ENCODE data around the gene CENPP.

The CENPP gene

GRCh38 chr9:92508018-92508820 lies 182.5 kb downstream of the CENPP start:
- Histone ChIP-seq H2AFZ (no peak overlapping the region), H3K9me3 (ENCODE audit: control insufficient read depth, low read length) (no peaks in the 10 kb centered on the region), H3K79me2 (no peaks in the 10 kb centered on the region), H3K4me2 (ENCODE audit: low read length) (no peak overlapping the region), H3K27ac (no peak overlapping the region), H3K27me3 (ENCODE audit: control insufficient read depth, insufficient read depth, low read length) (no peaks in the 10 kb centered on the region), H3K9ac (no peak overlapping the region), H3K36me3 (ENCODE audit: control insufficient read depth, insufficient read depth, low read length) (no peaks in the 10 kb centered on the region), H3K4me3 (ENCODE audit: low read depth, low read length) (no peak overlapping the region), H3K4me1 (no peaks in the 10 kb centered on the region)
- TF ChIP-seq CTCF (IDR thresholded peaks at IDR 0.05), result no peak

GRCh38 chr9:92509050-92509449 lies 183.3 kb downstream of the CENPP start:
- no peaks in the 10 kb centered on the region for H3K4me1 ChIP-seq
- no peak overlapping the region for H3K4me2 ChIP-seq (ENCODE audit: low read length)
- H3K27me3 ChIP-seq (ENCODE audit: control insufficient read depth, insufficient read depth, low read length), result no peaks in the 10 kb centered on the region
- no peak overlapping the region for H3K4me3 ChIP-seq (ENCODE audit: low read depth, low read length)
- H3K79me2 ChIP-seq, result no peaks in the 10 kb centered on the region
- H3K27ac ChIP-seq, result no peak overlapping the region
- H2AFZ ChIP-seq, result no peak overlapping the region
- H3K36me3 ChIP-seq (ENCODE audit: control insufficient read depth, insufficient read depth, low read length), result no peaks in the 10 kb centered on the region
- H3K9me3 ChIP-seq (ENCODE audit: control insufficient read depth, low read length), result no peaks in the 10 kb centered on the region
- H3K9ac ChIP-seq, result no peak overlapping the region
- no peak for TF ChIP-seq CTCF (IDR thresholded peaks at IDR 0.05)

GRCh38 chr9:92510747-92511146 lies 185.0 kb downstream of the CENPP start:
- Histone ChIP-seq H3K79me2 (no peaks in the 10 kb centered on the region), H3K9me3 (ENCODE audit: control insufficient read depth, low read length) (no peaks in the 10 kb centered on the region), H3K4me1 (no peaks in the 10 kb centered on the region), H3K27ac (no peak overlapping the region), H3K27me3 (ENCODE audit: control insufficient read depth, insufficient read depth, low read length) (no peaks in the 10 kb centered on the region), H3K4me3 (ENCODE audit: low read depth, low read length) (no peak overlapping the region), H3K9ac (no peak overlapping the region), H2AFZ (no peak overlapping the region), H3K4me2 (ENCODE audit: low read length) (no peak overlapping the region), H3K36me3 (ENCODE audit: control insufficient read depth, insufficient read depth, low read length) (no peaks in the 10 kb centered on the region)
- no peak for TF ChIP-seq CTCF (IDR thresholded peaks at IDR 0.05)

GRCh38 chr9:92512622-92513021 lies 186.9 kb downstream of the CENPP start:
- no peaks in the 10 kb centered on the region for H3K9me3 ChIP-seq (ENCODE audit: control insufficient read depth, low read length)
- no peaks in the 10 kb centered on the region for H3K27me3 ChIP-seq (ENCODE audit: control insufficient read depth, insufficient read depth, low read length)
- H3K4me2 ChIP-seq (ENCODE audit: low read length), result no peak overlapping the region
- H3K4me1 ChIP-seq, result no peaks in the 10 kb centered on the region
- no peak overlapping the region for H3K4me3 ChIP-seq (ENCODE audit: low read depth, low read length)
- no peak overlapping the region for H3K9ac ChIP-seq
- TF ChIP-seq CTCF (IDR thresholded peaks at IDR 0.05), result no peak
- no peak overlapping the region for H3K27ac ChIP-seq
- no peaks in the 10 kb centered on the region for H3K36me3 ChIP-seq (ENCODE audit: control insufficient read depth, insufficient read depth, low read length)
- H3K79me2 ChIP-seq, result no peaks in the 10 kb centered on the region
- H2AFZ ChIP-seq, result no peak overlapping the region

GRCh38 chr9:92513349-92513748 lies 187.6 kb downstream of the CENPP start:
- Histone ChIP-seq H3K27me3 (ENCODE audit: control insufficient read depth, insufficient read depth, low read length) (no peaks in the 10 kb centered on the region), H3K36me3 (ENCODE audit: control insufficient read depth, insufficient read depth, low read length) (no peaks in the 10 kb centered on the region), H3K4me1 (no peaks in the 10 kb centered on the region), H3K9me3 (ENCODE audit: control insufficient read depth, low read length) (no peaks in the 10 kb centered on the region), H3K4me2 (ENCODE audit: low read length) (no peak overlapping the region), H2AFZ (no peak overlapping the region), H3K79me2 (no peaks in the 10 kb centered on the region), H3K27ac (no peak overlapping the region), H3K4me3 (ENCODE audit: low read depth, low read length) (no peak overlapping the region), H3K9ac (no peak overlapping the region)
- no peak for TF ChIP-seq CTCF (IDR thresholded peaks at IDR 0.05)
